ENCODE data around the gene DHDDS.

DHDDS gene

DNA sequence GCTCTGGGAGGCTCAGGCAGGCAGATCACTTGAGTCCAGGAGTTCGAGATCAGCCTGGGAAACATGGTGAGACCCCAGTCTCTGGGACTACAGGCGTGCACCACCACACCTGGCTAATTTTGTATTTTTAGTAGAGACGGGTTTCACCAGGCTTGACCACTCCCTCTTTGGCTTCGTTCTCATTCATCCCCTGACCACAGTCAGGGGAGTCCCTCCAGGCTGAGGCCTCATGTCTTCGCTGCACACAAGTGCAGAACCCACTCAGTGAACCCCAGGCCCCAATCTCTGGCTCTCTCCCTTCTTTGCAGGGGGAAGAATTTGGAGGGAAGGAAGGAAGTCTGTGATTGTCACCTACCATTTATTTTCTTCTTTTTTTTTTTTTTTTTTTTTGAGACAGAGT lies 88.2 kb downstream of the DHDDS start:
- Histone ChIP-seq H3K9me3 (ENCODE audit: low read depth, low read length) (no peaks in the 10 kb centered on the region), H3K36me3 (ENCODE audit: insufficient read depth, low read length) (no peaks in the 10 kb centered on the region), H3K4me3 (no peak overlapping the region), H3K27ac (no peak overlapping the region), H3K9ac (ENCODE audit: insufficient read length) (no peak overlapping the region)
- no peak for DNase-seq (ENCODE audit: low read depth, low spot score)
- TF ChIP-seq POLR2AphosphoS5 (IDR thresholded peaks at IDR 0.05; ENCODE audit: borderline replicate concordance, low read depth, low read length): no peak
